H9 (cell line): ENCODE results near the gene KCNJ13. TPM values are rescaled to one million over a fixed set of nuclear protein-coding genes. Genes with fewer than 3 reads are reported as not detected.

Experiments used
- DNase-seq: peaks from one replicate; pipeline ENCODE4 v3.0.0-alpha.2; 2017
- H2AFZ ChIP-seq: one replicate; pipeline ENCODE4 v1.6.1; 2013; ENCODE audit warnings: mild to moderate bottlenecking, low read length, control low read depth, moderate library complexity
- H2AK5ac ChIP-seq: 2 replicates; pipeline ENCODE4 v1.6.1; 2013; ENCODE audit warnings: low read length, control low read depth, mixed read lengths; ENCODE audit not compliant: insufficient read length
- H2BK120ac ChIP-seq: one replicate; pipeline ENCODE4 v1.6.1; 2013; ENCODE audit warnings: low read depth, mild to moderate bottlenecking, low read length, control low read depth, inconsistent platforms; ENCODE audit not compliant: poor library complexity, severe bottlenecking
- H2BK12ac ChIP-seq: 2 replicates; pipeline ENCODE4 v1.6.1; 2013; ENCODE audit warnings: low read length, control low read depth, mixed read lengths, low read depth; ENCODE audit not compliant: insufficient read length
- H2BK15ac ChIP-seq: 2 replicates; pipeline ENCODE4 v1.6.1; 2013; ENCODE audit warnings: low read depth, low read length, control low read depth
- H2BK20ac ChIP-seq: one replicate; pipeline ENCODE4 v1.6.1; 2013; ENCODE audit warnings: low read depth, mild to moderate bottlenecking, low read length, control low read depth, inconsistent platforms; ENCODE audit not compliant: poor library complexity, severe bottlenecking
- H2BK5ac ChIP-seq: 2 replicates; pipeline ENCODE4 v1.6.1; 2013; ENCODE audit warnings: low read length, control low read depth, mixed read lengths; ENCODE audit not compliant: insufficient read length
- H3K14ac ChIP-seq: 2 replicates; pipeline ENCODE4 v1.6.1; 2013; ENCODE audit warnings: low read length, control low read depth; ENCODE audit not compliant: insufficient read depth
- H3K18ac ChIP-seq: 2 replicates; pipeline ENCODE4 v1.6.1; 2013; ENCODE audit warnings: low read depth, mild to moderate bottlenecking, mixed read lengths, low read length, control low read depth; ENCODE audit not compliant: insufficient read length
- H3K23ac ChIP-seq: 2 replicates; pipeline ENCODE4 v1.6.1; 2013; ENCODE audit warnings: low read length, control low read depth, mixed read lengths, low read depth; ENCODE audit not compliant: insufficient read length
- H3K23me2 ChIP-seq: 2 replicates; pipeline ENCODE4 v1.6.1; 2013; ENCODE audit warnings: low read depth, mild to moderate bottlenecking, mixed read lengths, low read length, control low read depth; ENCODE audit not compliant: insufficient read length, poor library complexity, severe bottlenecking
- H3K27ac ChIP-seq: 2 replicates; pipeline ENCODE4 v1.5.1; 2013; ENCODE audit warnings: low read length, control low read depth, mixed read lengths, low read depth; ENCODE audit not compliant: insufficient read length
- H3K27me3 ChIP-seq: 2 replicates; pipeline ENCODE4 v1.6.1; 2013; ENCODE audit warnings: low read length, control low read depth, inconsistent platforms; ENCODE audit not compliant: insufficient read depth
- H3K4ac ChIP-seq: 2 replicates; pipeline ENCODE4 v1.6.1; 2013; ENCODE audit warnings: low read depth, mild to moderate bottlenecking, control low read depth, inconsistent platforms, low read length, moderate library complexity
- H3K4me1 ChIP-seq: 2 replicates; pipeline ENCODE4 v1.6.1; 2013; ENCODE audit warnings: low read length, control low read depth, inconsistent platforms; ENCODE audit not compliant: insufficient read depth
- H3K4me2 ChIP-seq: 2 replicates; pipeline ENCODE4 v1.6.1; 2013; ENCODE audit warnings: low read length, control low read depth, mixed read lengths; ENCODE audit not compliant: insufficient read length, insufficient read depth
- H3K56ac ChIP-seq: 2 replicates; pipeline ENCODE4 v1.6.1; 2013; ENCODE audit warnings: low read depth, mild to moderate bottlenecking, mixed read lengths, low read length, control low read depth; ENCODE audit not compliant: insufficient read length
- H3K79me1 ChIP-seq: 2 replicates; pipeline ENCODE4 v1.6.1; 2013; ENCODE audit warnings: low read depth, mild to moderate bottlenecking, moderate library complexity, low read length, control low read depth, inconsistent platforms; ENCODE audit not compliant: insufficient read depth, poor library complexity, severe bottlenecking
- H3K79me2 ChIP-seq: 2 replicates; pipeline ENCODE4 v1.6.1; 2013; ENCODE audit warnings: low read length, control low read depth, inconsistent platforms; ENCODE audit not compliant: insufficient read depth
- H3K9ac ChIP-seq: 2 replicates; pipeline ENCODE4 v1.6.1; 2013; ENCODE audit warnings: low read length, control low read depth, mixed read lengths; ENCODE audit not compliant: insufficient read length; ENCODE audit errors: extremely low read depth
- H3K9me3 ChIP-seq: one replicate; pipeline ENCODE4 v1.6.1; 2013; ENCODE audit warnings: low read depth, low read length, inconsistent platforms; ENCODE audit not compliant: control insufficient read depth
- H3T11ph ChIP-seq: one replicate; pipeline ENCODE4 v1.6.1; 2013; ENCODE audit warnings: mild to moderate bottlenecking, low read length, control low read depth, inconsistent platforms
- H4K20me1 ChIP-seq: one replicate; pipeline ENCODE4 v1.6.1; 2013; ENCODE audit not compliant: control insufficient read depth, insufficient read length, insufficient read depth
- H4K5ac ChIP-seq: 2 replicates; pipeline ENCODE4 v1.6.1; 2013; ENCODE audit warnings: low read depth, mild to moderate bottlenecking, mixed read lengths, low read length, control low read depth; ENCODE audit not compliant: insufficient read length
- H4K8ac ChIP-seq: replicated peaks from 2 replicates; pipeline ENCODE4 v1.6.1; 2013; ENCODE audit warnings: low read length, control low read depth, mixed read lengths, low read depth; ENCODE audit not compliant: insufficient read length
- H4K91ac ChIP-seq: 2 replicates; pipeline ENCODE4 v1.6.1; 2013; ENCODE audit warnings: low read depth, mild to moderate bottlenecking, moderate library complexity, mixed read lengths, low read length, control low read depth; ENCODE audit not compliant: insufficient read length
- H3K27ac Mint-ChIP-seq, 3 experiments: 2 replicates in 2 of 3; 3 replicates in 1 of 3; pipeline ENCODE4 v1.8.0; 2020 to 2021; ENCODE audit warnings: mixed read lengths in 3 of 3, mild to moderate bottlenecking in 1 of 3, moderate library complexity in 1 of 3
- H3K27me3 Mint-ChIP-seq: 2 replicates; pipeline ENCODE4 v1.8.0; 2021; ENCODE audit warnings: low read depth, mild to moderate bottlenecking, moderate library complexity, mixed read lengths
- H3K36me3 Mint-ChIP-seq, 3 experiments: 2 replicates in 2 of 3; 3 replicates in 1 of 3; pipeline ENCODE4 v1.8.0; 2020 to 2021; ENCODE audit warnings: low read depth in 3 of 3, mixed read lengths in 3 of 3; ENCODE audit not compliant: insufficient read depth in 1 of 3
- H3K4me1 Mint-ChIP-seq, 2 experiments: 2 replicates each; pipeline ENCODE4 v1.8.0; 2020; ENCODE audit warnings: mixed read lengths in 2 of 2
- H3K4me3 Mint-ChIP-seq, 2 experiments: 2 replicates in 1 of 2; 3 replicates in 1 of 2; pipeline ENCODE4 v1.8.0; 2020 to 2021; ENCODE audit warnings: mild to moderate bottlenecking in 2 of 2, mixed read lengths in 2 of 2, moderate library complexity in 1 of 2
- H3K9me3 Mint-ChIP-seq, 2 experiments: 2 replicates in 1 of 2; 3 replicates in 1 of 2; pipeline ENCODE4 v1.8.0; 2020; ENCODE audit warnings: mild to moderate bottlenecking in 2 of 2, mixed read lengths in 2 of 2, moderate library complexity in 1 of 2
- CTCF ChIP-seq: fragments of 200-600 bp; sonication (generic); conservative IDR thresholded peaks from 3 replicates; pipeline ENCODE4 v1.8.0; 2021; ENCODE audit warnings: antibody characterized with exemption, mild to moderate bottlenecking
- WGBS: extraction: QIAGEN DNeasy Blood & Tissue Kit; methylation state at CpG from one replicate; pipeline ENCODE4 v1.1.7; 2013; ENCODE audit warnings: missing lambda C conversion rate, low lambda C conversion rate, mixed read lengths; ENCODE audit not compliant: insufficient read length; ENCODE audit errors: extremely low coverage; 5-methylcytosine and 5-hydroxymethylcytosine counted together
- total RNA-seq: library from RNA; stranded (reverse); gene quantifications from 2 replicates; pipeline ENCODE4 v1.2.1, GENCODE V29; 2021

The KCNJ13 gene
- total RNA-seq, 1 experiment from 2014 or later: not detected

GRCh38 chr2:232793271-232793670, 16.9 kb upstream of the KCNJ13 start:
- Histone ChIP-seq H3T11ph (no peak overlapping the region), H3K9ac (no peak overlapping the region), H3K14ac (no peak overlapping the region), H3K23ac (no peak overlapping the region), H3K18ac (no peak overlapping the region), H4K8ac (no peak overlapping the region), H2BK120ac (no peak overlapping the region), H3K79me1 (no peaks in the 10 kb centered on the region), H3K27me3 (no peaks in the 10 kb centered on the region), H3K23me2 (no peaks in the 10 kb centered on the region), H3K4ac (no peak overlapping the region), H2BK15ac (no peak overlapping the region), H4K5ac (no peak overlapping the region), H2BK20ac (no peak overlapping the region), H2BK12ac (no peak overlapping the region), H3K4me2 (no peak overlapping the region), H4K91ac (no peak overlapping the region), H2BK5ac (no peak overlapping the region), H3K4me1 (no peaks in the 10 kb centered on the region), H3K79me2 (no peaks in the 10 kb centered on the region), H4K20me1 (no peaks in the 10 kb centered on the region), H3K9me3 (no peaks in the 10 kb centered on the region), H2AFZ (no peak overlapping the region), H3K27ac (no peak overlapping the region), H3K56ac (no peak overlapping the region), H2AK5ac (no peak overlapping the region)
- no peak overlapping the region for H3K27ac Mint-ChIP-seq
- H3K36me3 Mint-ChIP-seq: peaks cover 9 to 66% (median 62%) of the 10 kb centered on the region in 3 experiments; a peak in 6 of 7 replicates
- H3K27me3 Mint-ChIP-seq: no peaks in the 10 kb centered on the region
- no peak overlapping the region for H3K4me3 Mint-ChIP-seq
- 100% methylated on average over 2 of the region's 4 CpGs for WGBS
- no peaks in the 10 kb centered on the region for H3K9me3 Mint-ChIP-seq
- H3K4me1 Mint-ChIP-seq: no peaks in the 10 kb centered on the region
- TF ChIP-seq CTCF: no peak
- DNase-seq: no peak
